ENCODE data around the gene RPGRIP1.

- TF ChIP-seq EZH2 (IDR thresholded peaks at IDR 0.05; ENCODE audit: insufficient read depth, low read length) = no peak
- TF ChIP-seq CTCF (IDR thresholded peaks at IDR 0.05; ENCODE audit: insufficient read depth, low read depth, low read length) = no peak
Measured at GRCh38 chr14:21275261-21275858, 4.5 kb upstream of the RPGRIP1 start.

All from astrocyte (in vitro differentiated cells and primary cell).